ENCODE results near the gene XPNPEP3.

Gene XPNPEP3

DNA sequence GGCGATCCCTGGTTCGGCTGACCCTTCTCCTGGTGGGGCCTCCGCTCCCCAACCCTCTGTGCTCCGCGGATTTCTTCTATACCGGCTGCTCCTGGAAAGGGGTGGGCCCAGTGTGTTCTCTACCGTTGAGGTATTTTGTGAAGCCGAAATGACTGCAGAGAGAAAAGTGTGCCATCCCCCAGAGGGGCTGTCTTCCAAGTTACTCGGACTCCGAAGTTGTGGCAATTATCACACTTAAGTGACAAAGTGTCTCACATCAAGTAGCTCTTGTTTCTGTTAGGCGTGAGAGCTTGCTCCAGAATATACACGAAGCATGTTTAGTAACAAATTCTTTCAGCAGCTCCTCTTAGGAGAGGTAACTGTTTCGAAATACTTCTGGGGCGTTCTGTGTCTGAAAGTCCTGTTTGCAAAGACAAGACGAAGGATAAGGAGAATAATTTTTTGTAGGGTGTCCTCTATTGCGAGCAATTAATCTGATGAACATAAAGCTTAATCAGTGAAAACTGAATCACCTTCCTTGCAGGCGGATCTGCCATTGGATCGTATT is 434 bp downstream of the XPNPEP3 start (continued):
- TF ChIP-seq, protein P1, sequence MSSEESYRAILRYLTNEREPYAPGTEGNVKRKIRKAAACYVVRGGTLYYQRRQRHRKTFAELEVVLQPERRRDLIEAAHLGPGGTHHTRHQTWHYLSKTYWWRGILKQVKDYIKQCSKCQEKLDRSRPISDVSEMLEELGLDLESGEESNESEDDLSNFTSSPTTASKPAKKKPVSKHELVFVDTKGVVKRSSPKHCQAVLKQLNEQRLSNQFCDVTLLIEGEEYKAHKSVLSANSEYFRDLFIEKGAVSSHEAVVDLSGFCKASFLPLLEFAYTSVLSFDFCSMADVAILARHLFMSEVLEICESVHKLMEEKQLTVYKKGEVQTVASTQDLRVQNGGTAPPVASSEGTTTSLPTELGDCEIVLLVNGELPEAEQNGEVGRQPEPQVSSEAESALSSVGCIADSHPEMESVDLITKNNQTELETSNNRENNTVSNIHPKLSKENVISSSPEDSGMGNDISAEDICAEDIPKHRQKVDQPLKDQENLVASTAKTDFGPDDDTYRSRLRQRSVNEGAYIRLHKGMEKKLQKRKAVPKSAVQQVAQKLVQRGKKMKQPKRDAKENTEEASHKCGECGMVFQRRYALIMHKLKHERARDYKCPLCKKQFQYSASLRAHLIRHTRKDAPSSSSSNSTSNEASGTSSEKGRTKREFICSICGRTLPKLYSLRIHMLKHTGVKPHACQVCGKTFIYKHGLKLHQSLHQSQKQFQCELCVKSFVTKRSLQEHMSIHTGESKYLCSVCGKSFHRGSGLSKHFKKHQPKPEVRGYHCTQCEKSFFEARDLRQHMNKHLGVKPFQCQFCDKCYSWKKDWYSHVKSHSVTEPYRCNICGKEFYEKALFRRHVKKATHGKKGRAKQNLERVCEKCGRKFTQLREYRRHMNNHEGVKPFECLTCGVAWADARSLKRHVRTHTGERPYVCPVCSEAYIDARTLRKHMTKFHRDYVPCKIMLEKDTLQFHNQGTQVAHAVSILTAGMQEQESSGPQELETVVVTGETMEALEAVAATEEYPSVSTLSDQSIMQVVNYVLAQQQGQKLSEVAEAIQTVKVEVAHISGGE (tag by site-specific recombination; conservative IDR thresholded peaks at IDR 0.05; ENCODE audit: low read depth): no peak; the same call in none of the 2 replicates
- TF ChIP-seq GLIS2 (tag by site-specific recombination; IDR thresholded peaks at IDR 0.05) (no peak), BCL11B (tag by site-specific recombination; IDR thresholded peaks at IDR 0.05; ENCODE audit: low read depth) (no peak), ZNF48 (tag by site-specific recombination; IDR thresholded peaks at IDR 0.05) (no peak), YY1 (tag by site-specific recombination; IDR thresholded peaks at IDR 0.05) (no peak), ZFP69B (tag by site-specific recombination; IDR thresholded peaks at IDR 0.05) (0 out of 2 replicates have a peak, but pooled peaks have one; percentile 35), ZBTB17 (tag by site-specific recombination; IDR thresholded peaks at IDR 0.05) (0 out of 2 replicates have a peak, but pooled peaks have one; percentile 3)

DNA sequence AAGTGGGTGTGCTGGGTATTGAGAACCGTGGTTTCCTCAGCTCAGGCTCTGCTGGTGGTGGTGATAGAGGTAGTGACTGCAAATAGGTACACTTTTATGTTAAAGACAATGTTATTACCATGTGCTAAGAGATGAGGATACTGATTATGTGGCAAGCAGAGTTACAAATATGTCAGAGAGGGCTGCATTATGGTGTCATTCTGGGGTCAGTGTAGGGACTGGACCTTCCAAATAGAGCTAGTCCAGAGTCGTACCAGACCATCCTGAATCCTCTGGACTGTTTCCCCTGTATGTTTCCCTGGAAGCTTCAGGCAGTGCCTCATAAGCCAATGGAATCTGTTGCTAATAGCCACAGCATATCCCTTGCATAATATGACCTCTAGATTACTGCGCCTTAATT is 5.1 kb downstream of the XPNPEP3 start, which contains the start of gene DNAJB7:
TSS of gene DNAJB7 (minus strand) at position 101 of the 400 bp plus-strand sequence. CDS start 119 bp downstream, outside the sequence.
- 0 out of 2 replicates have a peak, but pooled peaks cover 6% of the 10 kb centered on the region for H3K4me1 ChIP-seq (ENCODE audit: control insufficient read depth, insufficient read depth, low read length)
- peaks cover 13 to 16% of the 10 kb centered on the region in 2 experiments; a peak in 2 of 3 replicates for H3K36me3 ChIP-seq (ENCODE audit: control insufficient read depth in 2 of 2, insufficient read depth in 1 of 2, low read length in 2 of 2)
- POLR2A ChIA-PET: no interaction called here
- TF ChIP-seq ZNF626 (tag by site-specific recombination; IDR thresholded peaks at IDR 0.05): no peak
- TF ChIP-seq, protein P2, sequence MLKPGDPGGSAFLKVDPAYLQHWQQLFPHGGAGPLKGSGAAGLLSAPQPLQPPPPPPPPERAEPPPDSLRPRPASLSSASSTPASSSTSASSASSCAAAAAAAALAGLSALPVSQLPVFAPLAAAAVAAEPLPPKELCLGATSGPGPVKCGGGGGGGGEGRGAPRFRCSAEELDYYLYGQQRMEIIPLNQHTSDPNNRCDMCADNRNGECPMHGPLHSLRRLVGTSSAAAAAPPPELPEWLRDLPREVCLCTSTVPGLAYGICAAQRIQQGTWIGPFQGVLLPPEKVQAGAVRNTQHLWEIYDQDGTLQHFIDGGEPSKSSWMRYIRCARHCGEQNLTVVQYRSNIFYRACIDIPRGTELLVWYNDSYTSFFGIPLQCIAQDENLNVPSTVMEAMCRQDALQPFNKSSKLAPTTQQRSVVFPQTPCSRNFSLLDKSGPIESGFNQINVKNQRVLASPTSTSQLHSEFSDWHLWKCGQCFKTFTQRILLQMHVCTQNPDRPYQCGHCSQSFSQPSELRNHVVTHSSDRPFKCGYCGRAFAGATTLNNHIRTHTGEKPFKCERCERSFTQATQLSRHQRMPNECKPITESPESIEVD (tag by site-specific recombination; IDR thresholded peaks at IDR 0.05): no peak
- no peak for TF ChIP-seq ZNF501 (tag by site-specific recombination; IDR thresholded peaks at IDR 0.05)
- H3K27ac ChIP-seq (ENCODE audit: extremely low read depth, low read depth, low read length): no peak within 1 kb of the TSS
- CTCF ChIA-PET: interaction anchor here (0.5 to 0.8 kb wide), 2 partner anchors 176 to 375 kb away, joined by 3 read pairs; no protein-coding TSS in a partner anchor
- H3K9me3 ChIP-seq (ENCODE audit: control insufficient read depth, insufficient read depth, low read depth, low read length): no peaks in the 10 kb centered on the region
- no peak within 1 kb of the TSS for H3K4me3 ChIP-seq (ENCODE audit: low read depth, low read length)

DNA sequence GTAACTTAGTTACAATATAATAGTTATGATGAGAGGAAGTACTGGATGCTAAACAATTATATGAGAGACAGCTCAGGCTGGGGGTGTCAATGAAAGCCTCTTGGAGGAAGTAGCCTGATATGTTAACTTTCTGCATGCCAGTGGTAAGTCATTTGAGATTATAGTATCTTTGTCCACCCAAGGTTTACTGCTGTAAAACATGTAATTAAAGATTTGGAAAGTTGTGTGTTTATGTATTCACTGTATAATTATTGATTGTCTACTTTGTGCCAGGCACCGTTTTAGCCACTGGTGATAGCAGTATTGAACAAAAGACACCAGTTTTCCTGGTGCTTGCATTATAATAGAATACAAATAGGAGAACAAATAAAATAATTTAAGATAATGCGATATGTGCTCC is 5.6 kb downstream of the XPNPEP3 start:
- no peak overlapping the region for H3K4me3 ChIP-seq (ENCODE audit: low read depth, low read length)
- peaks cover 13 to 16% of the 10 kb centered on the region in 2 experiments; a peak in 2 of 3 replicates for H3K36me3 ChIP-seq (ENCODE audit: control insufficient read depth in 2 of 2, insufficient read depth in 1 of 2, low read length in 2 of 2)
- TF ChIP-seq, protein P3, sequence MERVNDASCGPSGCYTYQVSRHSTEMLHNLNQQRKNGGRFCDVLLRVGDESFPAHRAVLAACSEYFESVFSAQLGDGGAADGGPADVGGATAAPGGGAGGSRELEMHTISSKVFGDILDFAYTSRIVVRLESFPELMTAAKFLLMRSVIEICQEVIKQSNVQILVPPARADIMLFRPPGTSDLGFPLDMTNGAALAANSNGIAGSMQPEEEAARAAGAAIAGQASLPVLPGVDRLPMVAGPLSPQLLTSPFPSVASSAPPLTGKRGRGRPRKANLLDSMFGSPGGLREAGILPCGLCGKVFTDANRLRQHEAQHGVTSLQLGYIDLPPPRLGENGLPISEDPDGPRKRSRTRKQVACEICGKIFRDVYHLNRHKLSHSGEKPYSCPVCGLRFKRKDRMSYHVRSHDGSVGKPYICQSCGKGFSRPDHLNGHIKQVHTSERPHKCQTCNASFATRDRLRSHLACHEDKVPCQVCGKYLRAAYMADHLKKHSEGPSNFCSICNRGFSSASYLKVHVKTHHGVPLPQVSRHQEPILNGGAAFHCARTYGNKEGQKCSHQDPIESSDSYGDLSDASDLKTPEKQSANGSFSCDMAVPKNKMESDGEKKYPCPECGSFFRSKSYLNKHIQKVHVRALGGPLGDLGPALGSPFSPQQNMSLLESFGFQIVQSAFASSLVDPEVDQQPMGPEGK (tag by site-specific recombination; IDR thresholded peaks at IDR 0.05): no peak
- TF ChIP-seq SP7 (tag by site-specific recombination; IDR thresholded peaks at IDR 0.05): peak; percentile 93
- no peak for TF ChIP-seq HOXC10 (CRISPR knock-in tag; IDR thresholded peaks at IDR 0.05)
- 0 out of 2 replicates have a peak, but pooled peaks have one; percentile 26 for TF ChIP-seq ZNF585B (tag by site-specific recombination; IDR thresholded peaks at IDR 0.05)
- no peak for TF ChIP-seq ZNF350 (tag by site-specific recombination; IDR thresholded peaks at IDR 0.05)
- TF ChIP-seq, protein P4, sequence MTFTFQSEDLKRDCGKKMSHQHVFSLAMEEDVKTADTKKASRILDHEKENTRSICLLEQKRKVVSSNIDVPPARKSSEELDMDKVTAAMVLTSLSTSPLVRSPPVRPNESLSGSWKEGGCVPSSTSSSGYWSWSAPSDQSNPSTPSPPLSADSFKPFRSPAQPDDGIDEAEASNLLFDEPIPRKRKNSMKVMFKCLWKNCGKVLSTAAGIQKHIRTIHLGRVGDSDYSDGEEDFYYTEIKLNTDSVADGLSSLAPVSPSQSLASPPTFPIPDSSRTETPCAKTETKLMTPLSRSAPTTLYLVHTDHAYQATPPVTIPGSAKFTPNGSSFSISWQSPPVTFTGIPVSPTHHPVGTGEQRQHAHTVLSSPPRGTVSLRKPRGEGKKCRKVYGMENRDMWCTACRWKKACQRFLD (tag by site-specific recombination; IDR thresholded peaks at IDR 0.05): no peak
- 0 out of 2 replicates have a peak, but pooled peaks cover 6% of the 10 kb centered on the region for H3K4me1 ChIP-seq (ENCODE audit: control insufficient read depth, insufficient read depth, low read length)
- H3K9me3 ChIP-seq (ENCODE audit: control insufficient read depth, insufficient read depth, low read depth, low read length): no peaks in the 10 kb centered on the region
- H3K27ac ChIP-seq (ENCODE audit: extremely low read depth, low read depth, low read length): no peak overlapping the region
- CTCF ChIA-PET: no interaction called here
- POLR2A ChIA-PET: no interaction called here
